ENCODE data around the gene FARS2.

- TF ChIP-seq CTCF (IDR thresholded peaks at IDR 0.05 in 8 of 11, conservative IDR thresholded peaks at IDR 0.05 in 3 of 11) (no peak), POLR2AphosphoS5 (IDR thresholded peaks at IDR 0.05) (no peak)
Observed at GRCh38 chr6:5534643-5535042, 273.3 kb downstream of the FARS2 start.

Data from spleen (tissue), 7 donors.